NCI-H226 (cell line): ENCODE results near the gene XRCC4.

Experiments
- DNase-seq: peaks from one replicate; pipeline ENCODE4 v3.0.0-alpha.2; 2015

Gene XRCC4

GRCh38 chr5:83281176-83281575 lies 203.8 kb downstream of the XRCC4 start:
- DNase-seq: no peak

DNA sequence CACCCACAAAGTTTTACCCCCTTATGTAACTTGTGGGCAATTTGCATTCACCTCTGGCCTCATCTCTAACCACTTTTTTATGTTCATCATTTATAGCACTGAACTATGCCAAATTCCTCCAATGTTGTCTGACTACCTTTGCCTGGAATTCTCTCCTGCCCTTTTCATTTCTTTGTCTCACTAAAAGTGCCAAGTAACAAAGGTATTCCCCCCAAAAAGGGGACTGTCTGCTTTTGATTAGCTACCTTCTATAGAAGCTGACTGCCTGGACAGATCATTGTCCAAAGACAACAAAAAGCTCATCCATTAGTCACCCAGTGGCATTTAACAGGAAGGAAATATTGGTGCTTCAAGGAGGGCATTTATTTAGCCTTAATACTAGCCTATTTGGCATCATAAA lies 204.3 kb downstream of the XRCC4 start:
- peak; percentile 70 for DNase-seq

- no peak for DNase-seq
Observed at GRCh38 chr5:83283761-83284160, 206.4 kb downstream of the XRCC4 start.

- no peak for DNase-seq
Observed at GRCh38 chr5:83285661-83286398, 208.5 kb downstream of the XRCC4 start.

- DNase-seq: no peak
Observed at GRCh38 chr5:83294246-83294645, 216.9 kb downstream of the XRCC4 start.

DNA sequence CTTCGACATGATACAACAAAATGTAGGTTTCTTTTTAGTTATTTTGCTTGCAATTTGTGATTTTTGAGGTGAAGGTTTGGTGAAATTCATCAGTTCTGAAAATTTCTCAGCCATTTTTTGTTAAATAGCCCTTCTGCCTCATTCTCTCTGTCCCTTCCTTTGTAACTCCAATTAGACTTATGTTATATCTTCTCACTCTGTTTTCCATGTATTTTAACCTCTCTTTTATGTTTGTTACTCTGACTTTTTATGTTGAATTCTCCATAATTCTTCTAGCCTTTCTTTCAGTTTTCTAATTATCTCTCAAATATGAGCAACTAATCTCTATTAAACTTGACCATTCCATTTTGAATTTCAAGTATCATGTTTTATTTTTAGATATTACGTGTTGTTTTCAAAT lies 222.0 kb downstream of the XRCC4 start:
- DNase-seq: no peak

DNA sequence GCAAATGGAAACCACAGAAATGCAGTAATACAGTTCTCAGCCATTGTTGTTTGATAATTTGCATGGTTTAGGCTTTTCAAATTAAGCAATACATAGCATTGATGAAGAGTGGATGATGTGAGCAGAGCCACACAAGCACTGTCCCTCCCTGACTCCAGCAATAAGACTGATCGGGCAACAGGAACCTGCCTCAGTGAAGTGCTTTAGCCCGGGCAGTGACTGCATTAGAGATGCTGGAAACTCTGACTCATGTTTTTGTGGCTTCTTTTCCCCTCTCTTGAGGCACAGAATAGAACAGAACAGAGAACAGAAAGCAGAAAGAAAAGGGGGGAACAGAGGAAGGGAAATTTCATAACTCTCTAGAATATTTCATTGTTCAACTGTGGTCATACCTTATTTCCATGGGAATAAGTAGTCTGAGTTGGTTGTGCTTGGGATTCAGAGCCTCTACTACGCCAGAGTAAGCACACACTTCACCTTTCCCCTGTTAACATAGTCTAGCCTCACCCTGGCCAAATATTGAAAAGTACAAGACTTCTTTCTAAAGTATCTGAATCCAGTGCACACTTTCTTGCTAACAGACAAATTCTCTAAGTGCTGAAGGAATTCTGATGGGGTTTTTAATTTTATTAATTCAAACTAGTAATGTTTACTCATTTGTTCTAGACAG lies 229.4 kb downstream of the XRCC4 start:
- peak; percentile 63 for DNase-seq

- no peak for DNase-seq
Observed at GRCh38 chr5:83312663-83313062, 235.3 kb downstream of the XRCC4 start.

DNA sequence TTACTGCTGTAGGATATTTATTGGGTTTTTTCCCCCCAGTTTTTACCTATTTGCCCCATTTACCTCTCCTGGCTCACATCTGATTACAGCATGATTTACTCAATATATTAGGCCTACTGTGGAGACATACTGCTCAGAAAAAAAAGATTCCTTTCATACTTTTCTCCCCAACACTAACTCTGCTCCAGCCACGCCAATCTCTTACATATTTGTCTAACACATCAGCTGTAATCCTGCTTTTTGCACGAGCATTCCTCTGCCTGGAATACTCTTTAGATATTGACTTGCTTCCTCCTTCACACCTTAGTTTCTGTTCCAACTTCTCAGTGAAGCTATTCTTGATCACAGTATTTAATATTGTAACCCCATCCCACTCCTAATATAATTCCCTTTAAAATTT lies 236.1 kb downstream of the XRCC4 start:
- peak; percentile 80 for DNase-seq

GRCh38 chr5:83321483-83322055 lies 244.2 kb downstream of the XRCC4 start:
- peak; percentile 7 for DNase-seq

DNA sequence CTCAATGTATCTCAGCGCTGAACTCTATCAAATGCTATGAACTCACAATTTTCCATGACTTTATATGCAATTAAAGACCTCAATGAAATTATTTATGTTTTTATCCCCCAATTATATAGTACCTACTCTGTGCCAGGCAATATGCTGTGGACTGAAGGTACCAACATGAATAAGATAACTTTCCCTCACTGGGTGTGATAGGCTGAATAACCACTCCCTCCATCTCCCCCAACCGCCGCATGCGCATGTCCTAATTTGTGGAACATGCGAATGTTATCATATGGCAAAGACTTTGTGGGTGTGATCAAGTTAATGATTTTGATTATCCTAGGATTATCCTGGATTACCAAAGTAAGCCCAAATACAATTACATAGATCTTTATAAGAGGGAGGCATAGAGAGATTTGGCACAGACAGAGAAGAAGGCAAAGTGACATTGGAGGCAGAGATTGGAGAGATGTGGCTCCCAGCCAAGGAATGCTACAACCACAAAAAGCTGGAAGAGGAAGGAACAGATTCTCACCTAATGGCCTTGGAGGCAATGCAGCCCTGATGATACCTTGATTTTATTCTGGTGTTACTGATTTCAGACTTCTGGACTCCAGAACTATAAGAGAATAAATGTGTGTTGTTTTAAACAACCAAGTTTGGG lies 245.1 kb downstream of the XRCC4 start:
- peak; percentile 5 for DNase-seq

GRCh38 chr5:83323557-83324180 lies 246.3 kb downstream of the XRCC4 start:
- no peak for DNase-seq

DNA sequence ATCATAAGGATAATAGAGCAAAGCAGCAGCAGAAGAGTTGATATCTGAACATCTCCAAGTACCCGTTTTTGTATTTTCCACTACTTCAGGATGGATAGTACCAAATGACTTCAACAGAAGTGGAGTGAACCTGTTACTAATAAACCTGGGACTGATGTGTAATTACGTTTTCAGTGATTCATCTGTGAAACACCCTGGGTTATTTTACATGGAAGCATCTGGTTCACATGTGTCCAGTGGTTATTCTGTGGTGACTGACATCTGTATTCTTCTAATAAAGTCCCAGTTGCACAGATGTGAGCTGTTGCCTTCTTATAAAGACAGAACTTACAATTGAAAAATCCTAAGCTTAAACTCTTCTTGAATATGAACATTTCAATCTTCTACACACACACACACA lies 254.5 kb downstream of the XRCC4 start:
- no peak for DNase-seq

DNA sequence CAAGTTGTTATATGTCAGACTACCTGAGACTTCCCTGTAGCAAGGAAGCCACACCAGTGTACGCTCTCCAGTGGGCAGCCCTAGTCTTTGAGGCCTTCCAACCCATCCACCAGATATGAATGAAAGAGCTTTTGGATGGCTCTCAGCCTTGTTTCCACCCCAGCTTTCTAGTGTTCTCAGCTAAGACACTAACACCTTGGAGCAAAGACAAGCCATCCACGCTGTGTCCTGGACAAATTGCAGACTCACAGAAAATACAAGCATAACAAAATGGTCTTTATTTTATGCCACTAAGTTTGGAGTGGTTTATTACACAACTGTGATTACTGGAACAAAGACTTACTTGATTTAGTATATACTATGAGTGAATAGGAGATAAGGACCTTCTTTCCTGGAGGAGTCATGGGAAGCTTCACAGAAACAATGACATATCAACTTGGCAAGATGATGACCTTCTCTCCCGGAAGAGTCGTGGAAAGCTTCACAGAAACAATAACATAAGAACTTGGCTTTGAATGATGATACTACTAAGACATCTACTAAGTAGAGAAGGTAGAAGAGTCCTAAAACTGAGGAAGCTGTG lies 260.2 kb downstream of the XRCC4 start:
- peak; percentile 20 for DNase-seq

- peak; percentile 6 for DNase-seq
Observed at GRCh38 chr5:83340511-83340918, 263.2 kb downstream of the XRCC4 start.

DNA sequence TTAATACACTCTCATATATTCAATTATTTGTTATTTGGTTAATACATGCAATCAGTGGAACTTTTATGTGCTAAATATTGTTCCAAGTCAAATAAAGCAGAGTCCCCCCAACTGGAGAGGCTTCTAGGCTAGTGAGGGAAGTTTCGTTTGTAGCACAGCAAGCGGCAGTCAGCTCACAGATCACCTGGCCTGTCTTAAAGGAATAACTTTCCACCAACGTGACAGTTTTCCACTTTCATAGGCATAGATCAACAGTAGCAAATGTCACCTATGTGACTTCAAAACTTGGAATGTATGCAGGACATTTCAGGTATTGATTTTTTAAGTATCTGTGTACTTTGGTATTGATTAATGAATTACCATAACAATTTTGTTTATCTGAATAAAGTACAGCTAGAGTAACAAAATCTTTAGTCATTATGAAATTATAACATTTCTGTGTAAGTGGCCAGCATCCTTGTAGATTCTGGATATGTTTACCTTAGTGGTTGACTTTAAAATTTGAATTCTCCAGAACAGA lies 264.5 kb downstream of the XRCC4 start:
- no peak for DNase-seq

GRCh38 chr5:83342465-83342864 lies 265.1 kb downstream of the XRCC4 start:
- DNase-seq: no peak

- no peak for DNase-seq
Observed at GRCh38 chr5:83343299-83343698, 266.0 kb downstream of the XRCC4 start.

- DNase-seq: no peak
Observed at GRCh38 chr5:83345423-83345822, 268.1 kb downstream of the XRCC4 start.

GRCh38 chr5:83348281-83348780 lies 271.0 kb downstream of the XRCC4 start:
- no peak for DNase-seq

GRCh38 chr5:83353231-83353630 lies 275.9 kb downstream of the XRCC4 start:
- DNase-seq: no peak

- no peak for DNase-seq
Observed at GRCh38 chr5:83353774-83354173, 276.4 kb downstream of the XRCC4 start.
